BLaER1 (cell line): ENCODE data around the gene BRD7.

Source experiments
- H3K27ac ChIP-seq: shearing (Covaris generic); formaldehyde crosslinking; 2 replicates; pipeline ENCODE4 v1.8.1; 2022
- H3K27me3 ChIP-seq: shearing (Covaris generic); formaldehyde crosslinking; 2 replicates; pipeline ENCODE4 v1.8.1; 2022
- H3K36me3 ChIP-seq: shearing (Covaris generic); formaldehyde crosslinking; 2 replicates; pipeline ENCODE4 v1.8.1; 2022
- H3K4me1 ChIP-seq: shearing (Covaris generic); formaldehyde crosslinking; 2 replicates; pipeline ENCODE4 v1.8.1; 2022
- H3K4me2 ChIP-seq: shearing (Covaris generic); formaldehyde crosslinking; 2 replicates; pipeline ENCODE4 v1.8.1; 2022
- H3K4me3 ChIP-seq: shearing (Covaris generic); formaldehyde crosslinking; 2 replicates; pipeline ENCODE4 v1.8.1; 2022
- H3K9ac ChIP-seq: shearing (Covaris generic); formaldehyde crosslinking; 2 replicates; pipeline ENCODE4 v1.8.1; 2022
- H3K9me3 ChIP-seq: shearing (Covaris generic); formaldehyde crosslinking; 2 replicates; pipeline ENCODE4 v1.8.1; 2022
- H4K20me1 ChIP-seq: shearing (Covaris generic); formaldehyde crosslinking; 2 replicates; pipeline ENCODE4 v1.8.1; 2022
- Cebpa-rat ChIP-seq: shearing (Covaris generic); IDR thresholded peaks from 2 replicates; pipeline ENCODE4 v1.8.1; 2022

The BRD7 gene

GRCh38 chr16:50400312-50400966 is 31.7 kb upstream of the BRD7 start:
- H3K36me3 ChIP-seq: no peaks in the 10 kb centered on the region
- no peak for TF ChIP-seq Cebpa-rat

GRCh38 chr16:50399411-50399810 is 30.6 kb upstream of the BRD7 start:
- Histone ChIP-seq H3K9ac (no peak overlapping the region), H3K4me2 (no peak overlapping the region), H4K20me1 (no peaks in the 10 kb centered on the region), H3K9me3 (no peaks in the 10 kb centered on the region), H3K36me3 (no peaks in the 10 kb centered on the region), H3K4me3 (no peak overlapping the region), H3K27ac (no peak overlapping the region), H3K4me1 (peaks cover 7% of the 10 kb centered on the region; the same call in 1 of the 2 replicates), H3K27me3 (no peaks in the 10 kb centered on the region)
- no peak for TF ChIP-seq Cebpa-rat

More at GRCh38 chr16:50400312-50400966, 31.7 kb upstream of the BRD7 start:
- H4K20me1 ChIP-seq: no peaks in the 10 kb centered on the region
- no peak overlapping the region for H3K27ac ChIP-seq
- H3K4me3 ChIP-seq: no peak overlapping the region
- no peaks in the 10 kb centered on the region for H3K9me3 ChIP-seq
- H3K9ac ChIP-seq: no peak overlapping the region
- H3K27me3 ChIP-seq: no peaks in the 10 kb centered on the region
- no peak overlapping the region for H3K4me2 ChIP-seq
- peaks cover 7% of the 10 kb centered on the region; the same call in 1 of the 2 replicates for H3K4me1 ChIP-seq

DNA sequence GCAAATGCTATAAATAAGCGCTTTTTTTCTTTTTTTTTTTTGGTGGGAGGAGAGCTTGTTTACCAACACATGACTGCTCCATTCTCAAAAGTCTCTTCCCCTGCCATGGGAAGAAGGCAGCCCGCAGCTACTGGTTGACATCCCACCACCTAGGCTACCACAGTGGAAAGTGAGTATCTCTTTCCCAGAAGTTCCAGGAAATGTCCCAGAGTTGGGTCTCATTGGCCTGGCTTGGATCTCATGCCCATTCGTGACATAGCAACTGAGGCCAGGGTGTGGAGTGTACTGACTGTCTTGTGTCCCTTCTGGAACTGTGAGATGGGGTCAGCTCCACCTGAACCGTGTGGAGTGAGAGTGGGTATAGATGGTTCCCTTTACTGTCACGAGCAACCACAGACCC is 29.5 kb upstream of the BRD7 start:
- no peak overlapping the region for H3K9ac ChIP-seq
- H3K36me3 ChIP-seq: no peaks in the 10 kb centered on the region
- peaks cover 13% of the 10 kb centered on the region for H3K4me1 ChIP-seq
- H4K20me1 ChIP-seq: no peaks in the 10 kb centered on the region
- H3K27me3 ChIP-seq: no peaks in the 10 kb centered on the region
- H3K9me3 ChIP-seq: no peaks in the 10 kb centered on the region
- H3K27ac ChIP-seq: no peak overlapping the region
- no peak overlapping the region for H3K4me2 ChIP-seq
- TF ChIP-seq Cebpa-rat: no peak
- H3K4me3 ChIP-seq: no peak overlapping the region

- Histone ChIP-seq H3K4me2 (no peak overlapping the region), H3K4me1 (peaks cover 22% of the 10 kb centered on the region), H3K36me3 (no peaks in the 10 kb centered on the region), H3K9me3 (no peaks in the 10 kb centered on the region), H3K27ac (no peak overlapping the region), H3K9ac (no peak overlapping the region), H3K4me3 (no peak overlapping the region), H3K27me3 (no peaks in the 10 kb centered on the region), H4K20me1 (no peaks in the 10 kb centered on the region)
- no peak for TF ChIP-seq Cebpa-rat
Measured at GRCh38 chr16:50396761-50397535, 28.2 kb upstream of the BRD7 start.

- no peaks in the 10 kb centered on the region for H3K27me3 ChIP-seq
- H3K4me1 ChIP-seq: peaks cover 22% of the 10 kb centered on the region
- H3K9ac ChIP-seq: no peak overlapping the region
- no peaks in the 10 kb centered on the region for H4K20me1 ChIP-seq
- H3K36me3 ChIP-seq: no peaks in the 10 kb centered on the region
- peak overlapping the region; percentile 5; the same call in 1 of the 2 replicates for H3K4me2 ChIP-seq
- H3K9me3 ChIP-seq: no peaks in the 10 kb centered on the region
- H3K27ac ChIP-seq: no peak overlapping the region
- TF ChIP-seq Cebpa-rat: no peak
- H3K4me3 ChIP-seq: no peak overlapping the region
Measured at GRCh38 chr16:50395763-50396710, 27.2 kb upstream of the BRD7 start.

DNA sequence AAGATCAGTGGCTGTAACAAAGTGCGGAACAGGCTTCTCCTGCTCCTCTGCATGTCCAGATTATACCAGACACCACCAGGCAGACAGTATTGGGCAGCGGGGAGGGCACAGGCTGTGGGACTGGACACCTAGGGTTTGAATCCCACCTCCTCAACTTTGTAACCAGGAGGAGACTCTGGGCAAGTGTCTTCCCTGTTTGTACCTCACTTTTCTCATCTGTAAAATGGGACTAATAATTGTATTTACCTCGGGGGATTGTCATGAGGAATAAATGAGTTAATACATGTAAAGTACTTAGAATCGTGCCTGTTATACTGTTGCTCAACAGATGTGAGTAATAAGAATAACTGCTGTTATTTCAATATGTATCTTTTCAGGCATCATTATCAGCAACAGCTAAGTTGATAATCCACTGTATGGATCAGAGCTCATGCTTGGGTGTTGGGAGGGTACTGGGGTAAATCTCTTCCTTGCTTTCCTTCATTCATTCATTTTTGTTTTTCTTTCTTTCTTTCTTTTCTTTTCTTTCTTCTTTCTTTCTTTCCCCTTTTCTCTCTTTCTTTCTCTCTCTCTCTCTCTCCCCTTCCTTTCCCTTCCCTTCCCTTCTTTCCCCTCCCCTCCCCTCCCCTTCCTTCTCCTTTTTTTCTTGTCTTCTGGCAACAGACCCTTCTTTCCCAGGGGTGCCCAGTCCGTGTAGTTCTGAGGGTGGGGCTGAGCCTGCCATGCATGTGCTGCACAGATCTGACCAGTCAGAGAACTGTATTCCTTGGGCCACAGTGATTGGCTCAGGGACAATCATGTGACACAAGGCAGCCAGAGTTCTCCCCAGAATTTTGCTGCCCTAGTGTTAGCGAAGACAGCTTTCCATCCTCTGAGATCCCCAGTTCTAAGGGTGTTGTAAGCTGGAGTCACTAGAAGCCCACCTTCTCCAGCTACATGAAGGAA is 25.3 kb upstream of the BRD7 start:
- no peak for TF ChIP-seq Cebpa-rat
- Histone ChIP-seq H3K9ac (no peak overlapping the region), H3K4me3 (no peak overlapping the region), H4K20me1 (no peaks in the 10 kb centered on the region), H3K4me1 (peaks cover 22% of the 10 kb centered on the region), H3K4me2 (peak overlapping the region; percentile 69), H3K27ac (peak overlapping the region; percentile 18; the same call in 1 of the 2 replicates), H3K27me3 (no peaks in the 10 kb centered on the region), H3K9me3 (no peaks in the 10 kb centered on the region), H3K36me3 (no peaks in the 10 kb centered on the region)

DNA sequence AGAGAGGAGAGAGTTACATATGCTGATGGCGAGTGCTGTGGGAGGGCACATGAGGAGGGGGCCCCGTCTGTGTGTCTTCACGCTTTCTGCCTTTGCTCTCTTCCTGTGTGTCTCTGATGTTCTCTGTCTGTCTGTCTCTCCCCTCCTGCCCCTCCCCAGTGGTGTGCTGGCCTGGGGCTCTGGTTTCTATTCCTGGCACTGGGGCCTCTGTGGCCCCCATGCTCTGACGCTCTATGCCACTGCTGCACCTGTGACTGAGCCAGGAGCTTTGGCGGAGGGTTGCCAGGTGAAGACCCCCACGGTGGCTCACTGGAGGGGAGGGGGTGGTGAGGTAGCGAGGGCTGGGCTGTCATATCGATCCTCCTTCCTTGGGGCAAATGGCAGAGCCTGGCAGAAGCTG is 24.6 kb upstream of the BRD7 start:
- 0 out of 2 replicates have a peak overlapping the region, but pooled peaks have one; percentile 19 for H3K9ac ChIP-seq
- H3K4me1 ChIP-seq: peaks cover 22% of the 10 kb centered on the region
- TF ChIP-seq Cebpa-rat: no peak
- no peaks in the 10 kb centered on the region for H3K9me3 ChIP-seq
- no peak overlapping the region for H3K4me3 ChIP-seq
- no peaks in the 10 kb centered on the region for H3K36me3 ChIP-seq
- peak overlapping the region; percentile 69 for H3K4me2 ChIP-seq
- no peaks in the 10 kb centered on the region for H4K20me1 ChIP-seq
- peak overlapping the region; percentile 18; the same call in 1 of the 2 replicates for H3K27ac ChIP-seq
- no peaks in the 10 kb centered on the region for H3K27me3 ChIP-seq

GRCh38 chr16:50390914-50391716 is 22.3 kb upstream of the BRD7 start:
- Histone ChIP-seq H3K4me3 (no peak overlapping the region), H3K27me3 (no peaks in the 10 kb centered on the region), H3K4me2 (no peak overlapping the region), H3K36me3 (no peaks in the 10 kb centered on the region), H4K20me1 (no peaks in the 10 kb centered on the region), H3K4me1 (peaks cover 27% of the 10 kb centered on the region), H3K9ac (no peak overlapping the region), H3K9me3 (no peaks in the 10 kb centered on the region), H3K27ac (no peak overlapping the region)
- TF ChIP-seq Cebpa-rat: no peak
